Trophoblast cell (in vitro differentiated cells and primary cell): ENCODE measurements around the gene NEURL4.

ENCODE experiments used
- DNase-seq, 2 donors: peaks; one replicate each; pipeline ENCODE4 v3.0.0-alpha.2; 2016
- H2AFZ ChIP-seq: 2 replicates; pipeline ENCODE4 v1.6.1; 2013; ENCODE audit warnings: low read length, moderate library complexity, mild to moderate bottlenecking; ENCODE audit not compliant: insufficient read depth, poor library complexity
- H2AK5ac ChIP-seq: 2 replicates; pipeline ENCODE4 v1.6.1; 2013; ENCODE audit warnings: mild to moderate bottlenecking, low read length
- H2BK120ac ChIP-seq: 2 replicates; pipeline ENCODE4 v1.6.1; 2013; ENCODE audit warnings: low read length, mild to moderate bottlenecking, moderate library complexity; ENCODE audit not compliant: insufficient read depth, poor library complexity
- H2BK12ac ChIP-seq: 2 replicates; pipeline ENCODE4 v1.6.1; 2013; ENCODE audit warnings: mild to moderate bottlenecking, low read length, moderate library complexity
- H2BK5ac ChIP-seq: 2 replicates; pipeline ENCODE4 v1.6.1; 2013; ENCODE audit warnings: low read length, low read depth, moderate library complexity, mild to moderate bottlenecking; ENCODE audit not compliant: poor library complexity
- H3K14ac ChIP-seq: 2 replicates; pipeline ENCODE4 v1.6.1; 2013; ENCODE audit warnings: mild to moderate bottlenecking, low read length
- H3K18ac ChIP-seq: 2 replicates; pipeline ENCODE4 v1.6.1; 2013; ENCODE audit warnings: mild to moderate bottlenecking, low read length
- H3K23ac ChIP-seq: 2 replicates; pipeline ENCODE4 v1.6.1; 2013; ENCODE audit warnings: low read length
- H3K27ac ChIP-seq: 2 replicates; pipeline ENCODE4 v1.5.1; 2013; ENCODE audit warnings: low read depth, mild to moderate bottlenecking, inconsistent platforms, low read length, moderate library complexity
- H3K27me3 ChIP-seq: 2 replicates; pipeline ENCODE4 v1.6.1; 2013; ENCODE audit warnings: inconsistent platforms, mild to moderate bottlenecking, low read length, moderate library complexity; ENCODE audit not compliant: insufficient read depth
- H3K36me3 ChIP-seq, 2 experiments: 1 replicate in 1 of 2; 2 replicates in 1 of 2; pipeline ENCODE4 v1.6.1; 2013; ENCODE audit warnings: low read length in 2 of 2, mild to moderate bottlenecking in 2 of 2, moderate library complexity in 1 of 2; ENCODE audit not compliant: insufficient read depth in 2 of 2, control insufficient read depth in 1 of 2
- H3K4ac ChIP-seq: 2 replicates; pipeline ENCODE4 v1.6.1; 2013; ENCODE audit warnings: low read depth, mild to moderate bottlenecking, low read length, moderate library complexity
- H3K4me1 ChIP-seq, 2 experiments: 1 replicate in 1 of 2; 2 replicates in 1 of 2; pipeline ENCODE4 v1.6.1; 2013; ENCODE audit warnings: low read length in 2 of 2, mild to moderate bottlenecking in 2 of 2, moderate library complexity in 1 of 2; ENCODE audit not compliant: insufficient read depth in 2 of 2, control insufficient read depth in 1 of 2
- H3K4me2 ChIP-seq: 2 replicates; pipeline ENCODE4 v1.6.1; 2013; ENCODE audit warnings: inconsistent platforms, mild to moderate bottlenecking, low read length, moderate library complexity
- H3K4me3 ChIP-seq: 2 replicates; pipeline ENCODE4 v1.5.1; 2013; ENCODE audit warnings: mild to moderate bottlenecking, low read depth, low read length, inconsistent platforms
- H3K79me1 ChIP-seq: one replicate; pipeline ENCODE4 v1.6.1; 2013; ENCODE audit warnings: low read length
- H3K79me2 ChIP-seq: 2 replicates; pipeline ENCODE4 v1.6.1; 2013; ENCODE audit warnings: low read length, mild to moderate bottlenecking; ENCODE audit not compliant: control insufficient read depth, insufficient read depth, poor library complexity
- H3K9ac ChIP-seq: 2 replicates; pipeline ENCODE4 v1.6.1; 2013; ENCODE audit warnings: mild to moderate bottlenecking, low read length
- H3K9me3 ChIP-seq: 2 replicates; pipeline ENCODE4 v1.6.1; 2013; ENCODE audit warnings: low read depth, mild to moderate bottlenecking, control low read depth, inconsistent platforms, low read length; ENCODE audit not compliant: insufficient read depth
- H4K12ac ChIP-seq: 2 replicates; pipeline ENCODE4 v1.6.1; 2013; ENCODE audit warnings: low read depth, mild to moderate bottlenecking, low read length, moderate library complexity
- H4K8ac ChIP-seq: 2 replicates; pipeline ENCODE4 v1.6.1; 2013; ENCODE audit warnings: low read depth, mild to moderate bottlenecking, low read length, moderate library complexity
- H4K91ac ChIP-seq: one replicate; pipeline ENCODE4 v1.6.1; 2013; ENCODE audit warnings: low read depth, mild to moderate bottlenecking, low read length, moderate library complexity
- WGBS: extraction: QIAGEN DNeasy Blood & Tissue Kit; methylation state at CpG from one replicate; pipeline ENCODE4 v1.1.7; 2013; ENCODE audit warnings: missing lambda C conversion rate; ENCODE audit not compliant: insufficient read length, insufficient coverage; ENCODE audit errors: extremely low coverage; 5-methylcytosine and 5-hydroxymethylcytosine counted together

NEURL4 gene

DNA sequence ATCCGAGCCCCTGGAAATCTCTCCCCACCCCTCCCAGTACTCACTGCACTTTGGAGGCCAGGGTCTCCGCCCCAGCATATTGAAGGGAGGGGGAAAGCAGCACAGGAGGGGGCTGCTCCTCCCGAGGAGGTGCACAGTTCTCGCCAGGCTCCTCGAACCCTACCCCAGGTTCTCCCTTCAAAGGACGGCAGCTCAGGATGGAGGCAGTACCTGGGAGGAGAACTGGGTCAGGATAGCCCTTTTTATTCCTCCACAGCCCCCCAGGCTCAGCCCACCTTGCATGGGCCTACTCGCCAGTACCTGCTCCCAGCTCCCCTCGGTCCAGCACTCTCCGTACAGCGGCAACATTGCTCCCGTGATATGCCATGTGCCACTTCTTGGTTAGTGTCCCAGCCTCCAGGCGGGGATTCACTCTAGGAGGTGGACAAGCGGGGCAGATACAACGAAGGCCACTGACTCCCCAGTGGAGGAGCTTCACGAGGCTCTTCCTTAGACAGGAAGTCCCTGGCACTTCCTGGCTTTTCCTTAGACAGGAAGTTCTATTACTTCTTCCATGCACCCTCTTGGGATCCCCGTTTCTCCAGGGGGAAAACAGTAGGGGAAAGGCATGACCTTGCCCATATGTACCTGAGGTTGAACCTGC is 11.9 kb downstream of the NEURL4 start:
- no peaks in the 10 kb centered on the region for H3K9me3 ChIP-seq
- WGBS, result no CpG with 5 or more reads among the region's 16 CpGs
- H4K91ac ChIP-seq, result no peak overlapping the region
- H3K27me3 ChIP-seq, result no peaks in the 10 kb centered on the region
- H2BK12ac ChIP-seq, result no peak overlapping the region
- H3K36me3 ChIP-seq, result peaks cover 66 to 73% of the 10 kb centered on the region in 2 experiments
- no peak overlapping the region for H2BK120ac ChIP-seq
- no peak overlapping the region for H4K8ac ChIP-seq
- peaks cover 4 to 5% of the 10 kb centered on the region in 2 experiments for H3K4me1 ChIP-seq
- peaks cover 2% of the 10 kb centered on the region for H3K79me1 ChIP-seq
- no peak overlapping the region for H4K12ac ChIP-seq
- H2BK5ac ChIP-seq, result no peak overlapping the region
- no peak overlapping the region for H2AK5ac ChIP-seq
- H3K14ac ChIP-seq, result no peak overlapping the region
- H3K4ac ChIP-seq, result no peak overlapping the region
- no peak overlapping the region for H3K4me2 ChIP-seq
- peaks cover 1% of the 10 kb centered on the region for H3K79me2 ChIP-seq
- H3K23ac ChIP-seq, result no peak overlapping the region
- no peak overlapping the region for H3K9ac ChIP-seq
- H3K4me3 ChIP-seq, result no peak overlapping the region
- no peak overlapping the region for H3K27ac ChIP-seq
- H2AFZ ChIP-seq, result no peak overlapping the region
- DNase-seq, result no peak
- no peak overlapping the region for H3K18ac ChIP-seq

DNA sequence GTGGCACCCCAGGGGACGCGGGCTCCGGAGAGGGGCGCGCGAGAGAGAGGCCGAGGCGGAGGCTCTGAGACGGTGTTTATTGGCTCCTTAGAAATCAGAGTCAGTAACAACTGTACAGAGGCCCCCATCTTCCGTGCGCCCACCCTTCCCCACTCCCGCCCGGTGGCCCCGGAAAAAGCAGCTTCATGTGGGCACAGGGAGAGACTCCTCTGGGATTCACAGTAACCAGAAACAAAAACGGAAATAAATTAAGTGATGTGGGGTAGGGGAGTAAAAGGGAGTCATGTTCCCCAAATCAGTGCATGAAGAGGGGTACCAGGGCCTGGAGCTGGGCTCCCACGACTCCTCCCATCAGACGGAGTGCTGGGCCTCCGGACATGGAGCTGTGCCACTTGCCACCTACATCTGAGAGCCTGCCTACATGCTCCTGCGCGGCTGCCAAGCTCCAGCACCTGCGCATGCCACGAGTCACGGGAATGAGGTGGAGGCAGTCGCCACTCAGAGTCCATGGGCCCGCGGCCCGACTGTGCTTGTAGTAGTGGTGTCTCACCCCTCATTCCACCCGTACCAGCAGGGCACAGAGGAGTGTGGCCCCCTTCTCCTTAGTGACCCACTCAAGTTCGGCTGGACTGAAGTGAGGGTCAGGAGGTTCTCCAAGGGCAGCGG is 13.4 kb downstream of the NEURL4 start:
- H3K79me2 ChIP-seq, result peaks cover 1% of the 10 kb centered on the region
- H2BK12ac ChIP-seq, result no peak overlapping the region
- H4K91ac ChIP-seq, result peak overlapping the region; percentile 82
- peak overlapping the region; percentile 19 for H2AK5ac ChIP-seq
- H3K9me3 ChIP-seq, result no peaks in the 10 kb centered on the region
- peak overlapping the region; percentile 84 for H2AFZ ChIP-seq
- no peaks in the 10 kb centered on the region for H3K27me3 ChIP-seq
- H2BK120ac ChIP-seq, result peak overlapping the region; percentile 50
- H3K4me2 ChIP-seq, result peak overlapping the region; percentile 76
- no peak overlapping the region for H2BK5ac ChIP-seq
- H3K36me3 ChIP-seq, result peaks cover 62 to 71% of the 10 kb centered on the region in 2 experiments
- H3K79me1 ChIP-seq, result peaks cover 2% of the 10 kb centered on the region
- no CpG with 5 or more reads among the region's 30 CpGs for WGBS
- H3K4ac ChIP-seq, result peak overlapping the region; percentile 50
- peak overlapping the region; percentile 90 for H3K14ac ChIP-seq
- peak overlapping the region; percentile 91 for H3K4me3 ChIP-seq
- peak overlapping the region; percentile 74 for H3K27ac ChIP-seq
- DNase-seq, result peak in 1 of 2 donors; percentile 39
- H3K4me1 ChIP-seq, result peaks cover 4 to 5% of the 10 kb centered on the region in 2 experiments
- H3K9ac ChIP-seq, result peak overlapping the region; percentile 96
- peak overlapping the region; percentile 87 for H4K12ac ChIP-seq
- H3K23ac ChIP-seq, result no peak overlapping the region
- peak overlapping the region; percentile 87 for H3K18ac ChIP-seq
- peak overlapping the region; percentile 93 for H4K8ac ChIP-seq

- Histone ChIP-seq H2BK120ac (peak within 1 kb of the TSS; percentile 50), H3K4ac (peak within 1 kb of the TSS; percentile 50), H3K27ac (peak within 1 kb of the TSS; percentile 74), H4K91ac (peak within 1 kb of the TSS; percentile 82), H2AK5ac (peak within 1 kb of the TSS; percentile 19), H3K14ac (peak within 1 kb of the TSS; percentile 90), H2BK12ac (no peak within 1 kb of the TSS), H4K8ac (peak within 1 kb of the TSS; percentile 93), H3K9ac (peak within 1 kb of the TSS; percentile 96), H3K36me3 (peaks cover 58 to 70% of the 10 kb centered on the region in 2 experiments), H3K27me3 (no peaks in the 10 kb centered on the region), H3K23ac (no peak within 1 kb of the TSS), H3K18ac (peak within 1 kb of the TSS; percentile 87), H3K4me1 (peaks cover 4 to 5% of the 10 kb centered on the region in 2 experiments), H4K12ac (peak within 1 kb of the TSS; percentile 87), H3K79me2 (peaks cover 3% of the 10 kb centered on the region), H3K79me1 (peaks cover 2% of the 10 kb centered on the region), H3K4me2 (peak within 1 kb of the TSS; percentile 76), H2AFZ (peak within 1 kb of the TSS; percentile 84), H3K9me3 (no peaks in the 10 kb centered on the region), H3K4me3 (peak within 1 kb of the TSS; percentile 91), H2BK5ac (peak within 1 kb of the TSS; percentile 27)
- no CpG with 5 or more reads among the region's 95 CpGs for WGBS
- DNase-seq, result peak; percentile 86 to 92
Observed at GRCh38 chr17:7314719-7315569, 14.2 kb downstream of the NEURL4 start, which contains the start of gene GPS2. Gene GPS2 (minus strand): TSS chr17:7315360. CDS start chr17:7315052, 308 bp downstream.
